Measurements from ENCODE around the gene CDR2L. TPM values are rescaled to one million over a fixed set of nuclear protein-coding genes. Genes with fewer than 3 reads are reported as not detected.

Gene CDR2L
- total RNA-seq, 1 experiment from 2014 or later: 31.0 TPM

DNA sequence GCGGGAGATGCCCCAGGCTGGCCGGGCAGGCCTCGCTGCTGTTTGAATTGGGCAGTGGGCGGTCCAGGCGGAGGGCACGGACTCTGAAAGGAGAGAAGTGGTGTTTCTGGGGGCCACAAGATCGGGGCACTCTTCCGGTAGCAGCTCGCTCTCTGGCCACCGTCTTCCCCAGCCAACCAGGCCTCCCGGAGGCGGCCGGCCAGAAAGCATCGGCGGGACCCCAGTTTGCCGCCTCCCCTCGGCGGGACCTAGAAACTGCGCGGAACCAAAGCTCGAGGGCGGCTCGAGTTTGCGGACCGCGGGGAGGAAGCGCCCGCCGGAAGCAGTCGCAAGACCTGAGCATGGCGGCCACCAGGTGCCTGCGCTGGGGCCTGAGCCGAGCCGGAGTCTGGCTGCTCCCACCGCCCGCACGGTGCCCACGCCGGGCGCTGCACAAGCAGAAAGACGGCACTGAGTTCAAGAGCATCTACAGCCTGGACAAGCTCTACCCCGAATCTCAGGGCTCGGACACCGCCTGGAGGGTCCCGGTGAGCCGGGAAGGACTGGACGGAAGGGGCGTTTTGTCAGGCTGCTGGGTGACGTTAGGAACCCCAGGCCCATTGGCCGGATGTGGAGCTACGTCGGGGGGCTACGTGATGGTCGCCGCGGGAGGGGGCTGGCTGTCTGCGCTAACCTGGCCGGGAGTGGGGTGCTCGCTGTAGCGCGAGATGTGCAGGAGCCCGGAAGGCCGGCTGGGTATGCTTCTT lies 25.1 kb downstream of the CDR2L start, which contains the start of gene MRPL58:
MRPL58 (plus strand) TSS at position 325 of the 746 bp plus-strand sequence; CDS start at position 342, 17 bp downstream.
- CTCF ChIA-PET: interaction anchor here (0.5 to 7.0 kb wide), 41 partner anchors 10 to 276 kb away, joined by 3 to 139 read pairs (median 5); partner anchors contain the start of genes ATP5PD, CDR2L, FDXR and HID1
- POLR2A ChIA-PET: interaction anchor here (0.6 to 3.5 kb wide), 20 partner anchors 9 to 380 kb away, joined by 3 to 30 read pairs (median 4); partner anchors contain the start of genes CDR2L, FDXR, HID1 and KCTD2
- Mint-ChIP-seq H3K4me1 (peaks cover 26% of the 10 kb centered on the region), H3K9me3 (no peaks in the 10 kb centered on the region), H3K4me3 (peak within 1 kb of the TSS; percentile 73), H3K27ac (peak within 1 kb of the TSS; percentile 99), H3K36me3 (peaks cover 7% of the 10 kb centered on the region; the same call in 1 of the 2 replicates), H3K27me3 (ENCODE audit: low read depth) (no peaks in the 10 kb centered on the region)
- DNase-seq (ENCODE audit: low spot score): peak; percentile 94
- peak; percentile 81 for ATAC-seq
- TF ChIP-seq, protein P1, sequence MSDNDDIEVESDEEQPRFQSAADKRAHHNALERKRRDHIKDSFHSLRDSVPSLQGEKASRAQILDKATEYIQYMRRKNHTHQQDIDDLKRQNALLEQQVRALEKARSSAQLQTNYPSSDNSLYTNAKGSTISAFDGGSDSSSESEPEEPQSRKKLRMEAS (CRISPR knock-in tag; IDR thresholded peaks at IDR 0.05): peak; percentile 79; the same call in 1 of the 2 replicates
- TF ChIP-seq ZNF232 (CRISPR knock-in tag; IDR thresholded peaks at IDR 0.05) (peak; percentile 70; the same call in 1 of the 2 replicates), TP53 (CRISPR knock-in tag; IDR thresholded peaks at IDR 0.05) (peak; percentile 79), NFATC4 (CRISPR knock-in tag; IDR thresholded peaks at IDR 0.05) (no peak), FOXK1 (CRISPR knock-in tag; IDR thresholded peaks at IDR 0.05) (peak; percentile 95), ZNF121 (CRISPR knock-in tag; IDR thresholded peaks at IDR 0.05) (no peak), KAT7 (CRISPR knock-in tag; IDR thresholded peaks at IDR 0.05; ENCODE audit: borderline replicate concordance) (peak; percentile 94; the same call in 1 of the 2 replicates), GTF2I (CRISPR knock-in tag; conservative IDR thresholded peaks at IDR 0.05) (no peak), TEAD1 (CRISPR knock-in tag; IDR thresholded peaks at IDR 0.05) (peak; percentile 82), TEAD4 (CRISPR knock-in tag; IDR thresholded peaks at IDR 0.05) (no peak), GABPB1 (CRISPR knock-in tag; IDR thresholded peaks at IDR 0.05) (peak; percentile 96), SMAD3 (CRISPR knock-in tag; IDR thresholded peaks at IDR 0.05; ENCODE audit: borderline replicate concordance) (peak; percentile 85; the same call in 1 of the 2 replicates), NFYB (CRISPR knock-in tag; conservative IDR thresholded peaks at IDR 0.05; ENCODE audit: low read depth) (peak; percentile 53), ETV6 (CRISPR knock-in tag; IDR thresholded peaks at IDR 0.05) (peak; percentile 97), SOX15 (CRISPR knock-in tag; IDR thresholded peaks at IDR 0.05) (no peak)
- TF ChIP-seq, protein P2, sequence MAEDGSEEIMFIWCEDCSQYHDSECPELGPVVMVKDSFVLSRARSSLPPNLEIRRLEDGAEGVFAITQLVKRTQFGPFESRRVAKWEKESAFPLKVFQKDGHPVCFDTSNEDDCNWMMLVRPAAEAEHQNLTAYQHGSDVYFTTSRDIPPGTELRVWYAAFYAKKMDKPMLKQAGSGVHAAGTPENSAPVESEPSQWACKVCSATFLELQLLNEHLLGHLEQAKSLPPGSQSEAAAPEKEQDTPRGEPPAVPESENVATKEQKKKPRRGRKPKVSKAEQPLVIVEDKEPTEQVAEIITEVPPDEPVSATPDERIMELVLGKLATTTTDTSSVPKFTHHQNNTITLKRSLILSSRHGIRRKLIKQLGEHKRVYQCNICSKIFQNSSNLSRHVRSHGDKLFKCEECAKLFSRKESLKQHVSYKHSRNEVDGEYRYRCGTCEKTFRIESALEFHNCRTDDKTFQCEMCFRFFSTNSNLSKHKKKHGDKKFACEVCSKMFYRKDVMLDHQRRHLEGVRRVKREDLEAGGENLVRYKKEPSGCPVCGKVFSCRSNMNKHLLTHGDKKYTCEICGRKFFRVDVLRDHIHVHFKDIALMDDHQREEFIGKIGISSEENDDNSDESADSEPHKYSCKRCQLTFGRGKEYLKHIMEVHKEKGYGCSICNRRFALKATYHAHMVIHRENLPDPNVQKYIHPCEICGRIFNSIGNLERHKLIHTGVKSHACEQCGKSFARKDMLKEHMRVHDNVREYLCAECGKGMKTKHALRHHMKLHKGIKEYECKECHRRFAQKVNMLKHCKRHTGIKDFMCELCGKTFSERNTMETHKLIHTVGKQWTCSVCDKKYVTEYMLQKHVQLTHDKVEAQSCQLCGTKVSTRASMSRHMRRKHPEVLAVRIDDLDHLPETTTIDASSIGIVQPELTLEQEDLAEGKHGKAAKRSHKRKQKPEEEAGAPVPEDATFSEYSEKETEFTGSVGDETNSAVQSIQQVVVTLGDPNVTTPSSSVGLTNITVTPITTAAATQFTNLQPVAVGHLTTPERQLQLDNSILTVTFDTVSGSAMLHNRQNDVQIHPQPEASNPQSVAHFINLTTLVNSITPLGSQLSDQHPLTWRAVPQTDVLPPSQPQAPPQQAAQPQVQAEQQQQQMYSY (CRISPR knock-in tag; IDR thresholded peaks at IDR 0.05): peak; percentile 11; the same call in 1 of the 2 replicates
- TF ChIP-seq, protein P3, sequence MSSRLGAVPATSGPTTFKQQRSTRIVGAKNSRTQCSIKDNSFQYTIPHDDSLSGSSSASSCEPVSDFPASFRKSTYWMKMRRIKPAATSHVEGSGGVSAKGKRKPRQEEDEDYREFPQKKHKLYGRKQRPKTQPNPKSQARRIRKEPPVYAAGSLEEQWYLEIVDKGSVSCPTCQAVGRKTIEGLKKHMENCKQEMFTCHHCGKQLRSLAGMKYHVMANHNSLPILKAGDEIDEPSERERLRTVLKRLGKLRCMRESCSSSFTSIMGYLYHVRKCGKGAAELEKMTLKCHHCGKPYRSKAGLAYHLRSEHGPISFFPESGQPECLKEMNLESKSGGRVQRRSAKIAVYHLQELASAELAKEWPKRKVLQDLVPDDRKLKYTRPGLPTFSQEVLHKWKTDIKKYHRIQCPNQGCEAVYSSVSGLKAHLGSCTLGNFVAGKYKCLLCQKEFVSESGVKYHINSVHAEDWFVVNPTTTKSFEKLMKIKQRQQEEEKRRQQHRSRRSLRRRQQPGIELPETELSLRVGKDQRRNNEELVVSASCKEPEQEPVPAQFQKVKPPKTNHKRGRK (CRISPR knock-in tag; IDR thresholded peaks at IDR 0.05; ENCODE audit: borderline replicate concordance): no peak
- TF ChIP-seq, protein P4, sequence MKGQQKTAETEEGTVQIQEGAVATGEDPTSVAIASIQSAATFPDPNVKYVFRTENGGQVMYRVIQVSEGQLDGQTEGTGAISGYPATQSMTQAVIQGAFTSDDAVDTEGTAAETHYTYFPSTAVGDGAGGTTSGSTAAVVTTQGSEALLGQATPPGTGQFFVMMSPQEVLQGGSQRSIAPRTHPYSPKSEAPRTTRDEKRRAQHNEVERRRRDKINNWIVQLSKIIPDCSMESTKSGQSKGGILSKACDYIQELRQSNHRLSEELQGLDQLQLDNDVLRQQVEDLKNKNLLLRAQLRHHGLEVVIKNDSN (CRISPR knock-in tag; IDR thresholded peaks at IDR 0.05): peak; percentile 65; the same call in 1 of the 2 replicates
- TF ChIP-seq, protein P5, sequence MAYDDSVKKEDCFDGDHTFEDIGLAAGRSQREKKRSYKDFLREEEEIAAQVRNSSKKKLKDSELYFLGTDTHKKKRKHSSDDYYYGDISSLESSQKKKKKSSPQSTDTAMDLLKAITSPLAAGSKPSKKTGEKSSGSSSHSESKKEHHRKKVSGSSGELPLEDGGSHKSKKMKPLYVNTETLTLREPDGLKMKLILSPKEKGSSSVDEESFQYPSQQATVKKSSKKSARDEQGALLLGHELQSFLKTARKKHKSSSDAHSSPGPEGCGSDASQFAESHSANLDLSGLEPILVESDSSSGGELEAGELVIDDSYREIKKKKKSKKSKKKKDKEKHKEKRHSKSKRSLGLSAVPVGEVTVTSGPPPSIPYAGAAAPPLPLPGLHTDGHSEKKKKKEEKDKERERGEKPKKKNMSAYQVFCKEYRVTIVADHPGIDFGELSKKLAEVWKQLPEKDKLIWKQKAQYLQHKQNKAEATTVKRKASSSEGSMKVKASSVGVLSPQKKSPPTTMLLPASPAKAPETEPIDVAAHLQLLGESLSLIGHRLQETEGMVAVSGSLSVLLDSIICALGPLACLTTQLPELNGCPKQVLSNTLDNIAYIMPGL (CRISPR knock-in tag; IDR thresholded peaks at IDR 0.05): peak; percentile 71; the same call in 1 of the 2 replicates
- TF ChIP-seq, protein P6, sequence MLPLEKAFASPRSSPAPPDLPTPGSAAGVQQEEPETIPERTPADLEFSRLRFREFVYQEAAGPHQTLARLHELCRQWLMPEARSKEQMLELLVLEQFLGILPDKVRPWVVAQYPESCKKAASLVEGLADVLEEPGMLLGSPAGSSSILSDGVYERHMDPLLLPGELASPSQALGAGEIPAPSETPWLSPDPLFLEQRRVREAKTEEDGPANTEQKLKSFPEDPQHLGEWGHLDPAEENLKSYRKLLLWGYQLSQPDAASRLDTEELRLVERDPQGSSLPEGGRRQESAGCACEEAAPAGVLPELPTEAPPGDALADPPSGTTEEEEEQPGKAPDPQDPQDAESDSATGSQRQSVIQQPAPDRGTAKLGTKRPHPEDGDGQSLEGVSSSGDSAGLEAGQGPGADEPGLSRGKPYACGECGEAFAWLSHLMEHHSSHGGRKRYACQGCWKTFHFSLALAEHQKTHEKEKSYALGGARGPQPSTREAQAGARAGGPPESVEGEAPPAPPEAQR (CRISPR knock-in tag; IDR thresholded peaks at IDR 0.05): no peak
- TF ChIP-seq, protein P7, sequence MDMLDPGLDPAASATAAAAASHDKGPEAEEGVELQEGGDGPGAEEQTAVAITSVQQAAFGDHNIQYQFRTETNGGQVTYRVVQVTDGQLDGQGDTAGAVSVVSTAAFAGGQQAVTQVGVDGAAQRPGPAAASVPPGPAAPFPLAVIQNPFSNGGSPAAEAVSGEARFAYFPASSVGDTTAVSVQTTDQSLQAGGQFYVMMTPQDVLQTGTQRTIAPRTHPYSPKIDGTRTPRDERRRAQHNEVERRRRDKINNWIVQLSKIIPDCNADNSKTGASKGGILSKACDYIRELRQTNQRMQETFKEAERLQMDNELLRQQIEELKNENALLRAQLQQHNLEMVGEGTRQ (CRISPR knock-in tag; IDR thresholded peaks at IDR 0.05): peak; percentile 41; the same call in 1 of the 2 replicates
- TF ChIP-seq, protein P8, sequence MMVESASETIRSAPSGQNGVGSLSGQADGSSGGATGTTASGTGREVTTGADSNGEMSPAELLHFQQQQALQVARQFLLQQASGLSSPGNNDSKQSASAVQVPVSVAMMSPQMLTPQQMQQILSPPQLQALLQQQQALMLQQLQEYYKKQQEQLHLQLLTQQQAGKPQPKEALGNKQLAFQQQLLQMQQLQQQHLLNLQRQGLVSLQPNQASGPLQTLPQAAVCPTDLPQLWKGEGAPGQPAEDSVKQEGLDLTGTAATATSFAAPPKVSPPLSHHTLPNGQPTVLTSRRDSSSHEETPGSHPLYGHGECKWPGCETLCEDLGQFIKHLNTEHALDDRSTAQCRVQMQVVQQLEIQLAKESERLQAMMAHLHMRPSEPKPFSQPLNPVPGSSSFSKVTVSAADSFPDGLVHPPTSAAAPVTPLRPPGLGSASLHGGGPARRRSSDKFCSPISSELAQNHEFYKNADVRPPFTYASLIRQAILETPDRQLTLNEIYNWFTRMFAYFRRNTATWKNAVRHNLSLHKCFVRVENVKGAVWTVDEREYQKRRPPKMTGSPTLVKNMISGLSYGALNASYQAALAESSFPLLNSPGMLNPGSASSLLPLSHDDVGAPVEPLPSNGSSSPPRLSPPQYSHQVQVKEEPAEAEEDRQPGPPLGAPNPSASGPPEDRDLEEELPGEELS (CRISPR knock-in tag; IDR thresholded peaks at IDR 0.05): peak; percentile 87
- TF ChIP-seq, protein P9, sequence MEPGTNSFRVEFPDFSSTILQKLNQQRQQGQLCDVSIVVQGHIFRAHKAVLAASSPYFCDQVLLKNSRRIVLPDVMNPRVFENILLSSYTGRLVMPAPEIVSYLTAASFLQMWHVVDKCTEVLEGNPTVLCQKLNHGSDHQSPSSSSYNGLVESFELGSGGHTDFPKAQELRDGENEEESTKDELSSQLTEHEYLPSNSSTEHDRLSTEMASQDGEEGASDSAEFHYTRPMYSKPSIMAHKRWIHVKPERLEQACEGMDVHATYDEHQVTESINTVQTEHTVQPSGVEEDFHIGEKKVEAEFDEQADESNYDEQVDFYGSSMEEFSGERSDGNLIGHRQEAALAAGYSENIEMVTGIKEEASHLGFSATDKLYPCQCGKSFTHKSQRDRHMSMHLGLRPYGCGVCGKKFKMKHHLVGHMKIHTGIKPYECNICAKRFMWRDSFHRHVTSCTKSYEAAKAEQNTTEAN (CRISPR knock-in tag; IDR thresholded peaks at IDR 0.05): 0 out of 2 replicates have a peak, but pooled peaks have one; percentile 58

Measured in WTC11 (cell line).